SKM-1 treated with dmso at 0.1 percent for 144 hours (cell line): Measurements from ENCODE around the gene OR2W3.

Experiments
- DNase-seq: peaks from one replicate; lab custom pipeline; 2025; ENCODE audit not compliant: unreplicated experiment; lab: John Stamatoyannopoulos, UW

OR2W3 gene

DNA sequence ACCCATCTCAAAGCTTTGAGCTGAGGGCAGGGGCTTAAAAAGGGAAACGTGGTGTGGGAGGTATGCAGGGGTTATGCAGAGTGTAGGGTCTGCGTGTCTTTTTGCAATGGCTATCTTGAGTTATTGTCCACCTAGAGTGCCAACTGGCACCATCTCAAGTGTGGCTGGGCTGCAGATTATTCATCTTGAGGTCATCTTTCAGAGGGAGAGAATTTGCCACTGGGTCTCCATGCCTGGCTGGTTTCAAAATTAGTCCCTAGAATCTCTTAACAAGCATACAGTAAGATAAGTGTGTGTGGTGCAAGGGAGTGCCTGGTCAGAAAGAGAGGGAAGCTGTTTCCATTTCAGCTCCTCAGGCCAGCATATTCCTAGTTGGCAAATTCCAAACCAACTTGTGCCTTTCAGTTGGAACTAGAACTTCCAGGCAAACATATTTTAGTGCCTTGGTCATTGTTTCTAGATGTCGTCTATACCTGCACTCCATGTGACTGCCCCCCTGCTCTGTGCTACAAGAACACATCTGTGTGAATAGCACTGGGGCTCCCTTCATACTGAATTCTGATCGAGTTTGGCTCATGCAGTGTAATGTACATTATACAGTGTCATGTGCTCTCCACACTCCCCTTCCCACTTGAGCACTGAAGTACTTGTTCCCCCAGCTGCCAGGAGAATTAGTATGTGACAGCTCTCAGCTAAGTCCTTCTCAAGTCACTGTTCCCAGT is 19.7 kb downstream of the OR2W3 start:
- no peak for DNase-seq

DNA sequence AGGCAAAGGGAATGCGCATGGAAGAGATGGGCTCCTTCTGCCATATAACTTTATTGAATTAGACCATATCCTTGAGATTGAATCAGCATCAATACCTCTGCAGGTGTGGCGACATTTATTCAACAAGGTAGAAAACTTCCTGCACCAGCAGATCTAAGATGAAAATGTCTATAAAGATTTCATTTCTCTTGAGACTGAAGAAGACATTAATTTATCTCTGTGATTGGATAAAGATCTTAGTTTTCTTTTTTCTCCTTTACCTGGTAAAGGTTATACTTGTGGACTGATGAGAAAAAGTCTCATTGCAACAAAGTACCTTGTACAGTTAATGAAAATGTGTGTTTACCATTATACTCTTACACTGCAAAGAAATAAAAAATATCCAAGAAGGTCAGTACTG is 24.6 kb downstream of the OR2W3 start, which contains the start of gene OR2T8:
TSS of gene OR2T8 (plus strand) at position 301 of the 400 bp plus-strand sequence. CDS start 766 bp downstream, outside the sequence.
- no peak for DNase-seq

DNA sequence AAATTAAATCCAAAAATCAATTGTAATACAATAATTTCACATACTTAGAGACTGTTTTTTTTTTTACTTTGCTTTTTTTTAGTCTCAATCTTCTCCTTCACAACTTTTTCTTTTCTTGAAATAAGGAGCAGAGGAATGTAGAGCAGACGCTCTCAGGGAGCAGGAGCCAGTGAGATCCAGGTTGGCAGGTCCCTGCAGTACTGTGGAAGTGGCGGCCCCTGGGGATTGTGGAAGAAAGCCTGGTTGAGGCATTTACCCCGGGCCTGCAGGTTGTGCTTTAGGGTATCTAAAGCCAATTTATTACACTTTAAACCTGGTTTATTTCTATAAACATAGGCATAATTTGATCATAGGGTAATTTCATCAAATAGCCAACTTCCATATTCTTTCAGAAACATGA is 28.6 kb downstream of the OR2W3 start:
- DNase-seq = no peak

DNA sequence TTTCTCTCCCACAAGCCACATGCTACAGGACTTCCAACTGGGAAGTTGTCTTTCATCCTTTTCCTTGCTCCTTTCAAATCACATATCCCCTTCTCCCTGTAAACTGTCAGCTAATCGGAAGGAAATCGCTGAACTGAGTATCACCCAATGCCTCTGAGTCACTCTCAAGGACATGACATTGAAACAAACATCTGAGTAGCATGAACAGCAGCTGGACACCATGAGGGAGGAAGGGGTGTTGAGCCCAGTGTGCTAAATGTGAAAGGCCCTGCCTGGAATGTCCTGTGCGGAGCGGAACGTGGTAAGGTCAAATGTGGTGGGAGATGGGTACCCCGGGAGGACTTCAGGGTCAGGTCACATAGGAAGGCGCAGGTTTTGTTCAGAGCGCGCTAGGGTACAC is 29.5 kb downstream of the OR2W3 start, which contains the start of gene OR2AJ1:
TSS of gene OR2AJ1 (plus strand) at position 22 of the 400 bp plus-strand sequence. CDS start 8,880 bp downstream, outside the sequence.
- DNase-seq = no peak

DNA sequence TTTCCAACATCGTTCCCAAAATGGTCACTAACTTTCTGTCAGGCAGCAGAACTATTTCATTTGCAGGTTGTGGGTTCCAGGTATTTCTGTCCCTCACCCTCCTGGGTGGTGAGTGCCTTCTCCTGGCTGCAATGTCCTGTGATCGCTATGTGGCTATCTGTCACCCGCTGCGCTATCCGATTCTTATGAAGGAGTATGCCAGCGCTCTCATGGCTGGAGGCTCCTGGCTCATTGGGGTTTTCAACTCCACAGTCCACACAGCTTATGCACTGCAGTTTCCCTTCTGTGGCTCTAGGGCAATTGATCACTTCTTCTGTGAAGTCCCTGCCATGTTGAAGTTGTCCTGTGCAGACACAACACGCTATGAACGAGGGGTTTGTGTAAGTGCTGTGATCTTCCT is 38.6 kb downstream of the OR2W3 start:
- no peak for DNase-seq

DNA sequence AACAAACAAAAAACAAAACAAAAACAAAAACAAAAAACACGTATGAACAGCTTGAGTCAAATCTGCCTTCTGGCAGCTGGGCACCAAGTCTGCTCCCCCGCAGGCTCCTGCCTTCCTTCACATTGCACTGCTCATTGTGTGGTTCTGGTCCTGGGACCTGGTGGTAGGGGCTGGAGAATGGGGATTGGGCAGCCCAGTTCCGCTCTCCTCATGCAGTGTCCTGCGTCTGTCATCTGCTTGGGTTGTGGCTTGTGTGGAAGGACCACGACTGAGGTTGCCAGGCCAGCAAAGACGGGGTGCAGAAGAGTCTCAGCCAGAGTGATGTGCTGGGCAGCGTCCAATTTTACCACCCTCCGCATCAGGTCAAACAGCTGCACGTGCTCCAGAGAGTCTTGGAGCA is 40.4 kb downstream of the OR2W3 start:
- no peak for DNase-seq

DNA sequence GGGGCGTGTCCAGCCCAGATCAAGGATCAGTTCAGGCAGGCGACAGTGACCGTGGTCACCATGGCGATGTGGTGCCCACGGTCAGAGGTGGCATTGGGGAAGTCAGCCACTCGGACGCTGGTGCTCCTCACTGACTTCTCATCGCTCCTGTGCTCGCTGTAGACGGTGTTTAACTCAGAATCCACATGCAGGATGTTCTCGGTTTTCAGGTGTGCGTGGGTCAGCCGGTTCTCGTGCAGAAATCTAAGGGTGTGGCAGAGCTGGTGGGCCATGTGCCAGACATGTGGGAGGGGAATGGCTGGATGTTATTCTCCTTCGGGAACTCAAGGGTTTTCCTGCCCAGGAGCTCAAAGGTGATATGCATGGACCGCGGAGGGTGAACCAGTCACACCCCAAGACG is 41.0 kb downstream of the OR2W3 start:
- DNase-seq = no peak

DNA sequence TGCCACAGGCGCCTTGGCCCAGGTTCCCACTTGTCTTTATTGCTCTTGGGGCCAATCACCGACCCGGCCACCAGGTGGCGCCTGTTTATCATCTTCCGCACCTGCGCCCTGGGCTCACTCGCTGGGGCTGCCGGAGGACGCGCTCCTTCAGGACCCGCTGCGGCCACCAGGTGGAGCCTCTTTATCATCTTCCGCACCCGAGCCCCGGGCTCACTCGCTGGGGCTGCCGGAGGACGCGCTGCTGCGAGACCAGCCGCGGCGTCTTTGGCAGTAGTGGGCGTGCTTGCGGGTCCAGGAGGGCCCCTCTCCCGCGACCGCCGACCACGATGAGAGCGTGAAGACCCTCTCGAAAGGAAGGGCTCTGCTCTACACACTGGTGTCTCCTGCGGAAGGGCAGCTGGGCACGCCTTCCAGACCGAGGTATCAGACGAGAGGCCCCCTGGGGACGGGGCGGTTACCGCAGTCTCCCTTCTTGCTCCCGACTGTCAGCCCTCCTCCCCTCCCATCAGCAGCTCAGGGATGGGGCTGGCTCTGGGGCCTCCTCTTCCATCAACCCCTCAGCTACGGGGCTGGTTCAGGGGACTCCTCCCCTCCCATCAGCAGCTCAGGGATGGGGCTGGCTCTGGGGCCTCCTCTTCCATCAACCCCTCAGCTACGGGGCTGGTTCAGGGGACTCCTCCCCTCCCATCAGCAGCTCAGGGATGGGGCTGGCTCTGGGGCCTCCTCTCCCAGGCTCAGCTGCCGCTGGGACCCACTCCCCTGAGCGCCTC is 41.8 kb downstream of the OR2W3 start:
- peak; percentile 97 for DNase-seq

DNA sequence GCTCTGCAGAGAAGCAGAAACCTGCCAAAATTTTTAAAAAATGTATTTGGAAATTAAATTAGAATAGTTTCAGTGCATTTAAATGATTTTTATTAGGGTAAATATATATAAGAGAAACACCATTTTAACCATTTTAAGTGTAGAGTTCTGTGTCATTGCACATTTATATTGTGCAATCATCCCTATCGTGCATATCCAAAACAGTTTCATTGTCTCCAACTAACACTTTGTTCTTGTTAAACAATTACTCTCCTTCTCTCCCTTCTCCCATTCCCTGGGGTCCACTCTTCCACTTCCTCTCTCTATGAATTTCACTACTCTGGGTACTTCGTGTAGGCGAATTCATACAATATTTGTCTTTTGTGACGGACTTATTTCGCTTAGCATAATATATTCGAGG is 47.2 kb downstream of the OR2W3 start:
- DNase-seq = no peak
